ENCODE measurements around the gene PPP2R3C. TPM values are rescaled to one million over a fixed set of nuclear protein-coding genes. Genes with fewer than 3 reads are reported as not detected.

The PPP2R3C gene
- total and polyA plus RNA-seq, 2 of the 13 experiments (the other 11 are each of a cell fraction or from before 2014, with no cell fraction given) = 63.4 to 102 TPM

DNA sequence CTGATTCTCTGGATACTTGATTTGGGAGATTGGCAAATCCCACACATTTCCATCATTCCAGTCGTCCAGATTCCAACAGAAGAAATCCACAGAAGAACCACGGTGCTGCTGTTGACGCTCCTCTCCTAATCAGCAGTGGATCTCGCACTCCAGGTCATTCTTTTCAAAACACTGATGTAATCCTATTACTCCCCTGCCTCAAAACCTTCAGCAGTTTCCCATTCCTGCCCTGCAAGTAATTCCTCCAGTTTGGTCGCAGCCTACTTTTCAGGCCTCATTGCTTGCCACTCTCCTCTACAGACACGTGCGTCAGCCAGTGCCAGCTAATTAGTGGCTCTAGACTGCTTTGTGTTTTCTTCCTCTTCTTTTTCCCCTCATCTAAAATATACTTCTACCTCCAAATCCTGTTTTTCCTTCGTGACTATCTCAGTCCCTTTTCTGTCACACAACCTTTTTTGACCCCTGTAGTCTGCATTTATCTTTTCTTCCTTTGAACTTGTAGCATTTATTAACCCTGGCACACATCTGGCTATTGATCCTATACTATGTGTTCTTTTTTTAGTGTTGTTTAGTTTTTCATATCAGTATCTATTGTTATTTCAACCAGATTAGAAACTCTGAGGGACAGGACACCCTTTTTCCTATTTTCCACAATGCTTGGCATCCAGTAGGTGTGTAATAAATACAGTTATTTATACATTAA, 37.3 kb upstream of the PPP2R3C start (continued):
- TF ChIP-seq GATA4 (IDR thresholded peaks at IDR 0.05; ENCODE audit: borderline replicate concordance, low read depth) = peak; percentile 44; the same call in 1 of the 2 replicates
- peak; percentile 57; the same call in 1 of the 2 replicates for TF ChIP-seq MEF2D (CRISPR knock-in tag; IDR thresholded peaks at IDR 0.05)
- peak; percentile 66; the same call in 1 of the 2 replicates for TF ChIP-seq ZNF331 (CRISPR knock-in tag; IDR thresholded peaks at IDR 0.05)
- peak; percentile 90 for TF ChIP-seq NR2F6 (IDR thresholded peaks at IDR 0.05)
- TF ChIP-seq NR2F6 (CRISPR knock-in tag; IDR thresholded peaks at IDR 0.05) = peak; percentile 84
- TF ChIP-seq, protein P1, sequence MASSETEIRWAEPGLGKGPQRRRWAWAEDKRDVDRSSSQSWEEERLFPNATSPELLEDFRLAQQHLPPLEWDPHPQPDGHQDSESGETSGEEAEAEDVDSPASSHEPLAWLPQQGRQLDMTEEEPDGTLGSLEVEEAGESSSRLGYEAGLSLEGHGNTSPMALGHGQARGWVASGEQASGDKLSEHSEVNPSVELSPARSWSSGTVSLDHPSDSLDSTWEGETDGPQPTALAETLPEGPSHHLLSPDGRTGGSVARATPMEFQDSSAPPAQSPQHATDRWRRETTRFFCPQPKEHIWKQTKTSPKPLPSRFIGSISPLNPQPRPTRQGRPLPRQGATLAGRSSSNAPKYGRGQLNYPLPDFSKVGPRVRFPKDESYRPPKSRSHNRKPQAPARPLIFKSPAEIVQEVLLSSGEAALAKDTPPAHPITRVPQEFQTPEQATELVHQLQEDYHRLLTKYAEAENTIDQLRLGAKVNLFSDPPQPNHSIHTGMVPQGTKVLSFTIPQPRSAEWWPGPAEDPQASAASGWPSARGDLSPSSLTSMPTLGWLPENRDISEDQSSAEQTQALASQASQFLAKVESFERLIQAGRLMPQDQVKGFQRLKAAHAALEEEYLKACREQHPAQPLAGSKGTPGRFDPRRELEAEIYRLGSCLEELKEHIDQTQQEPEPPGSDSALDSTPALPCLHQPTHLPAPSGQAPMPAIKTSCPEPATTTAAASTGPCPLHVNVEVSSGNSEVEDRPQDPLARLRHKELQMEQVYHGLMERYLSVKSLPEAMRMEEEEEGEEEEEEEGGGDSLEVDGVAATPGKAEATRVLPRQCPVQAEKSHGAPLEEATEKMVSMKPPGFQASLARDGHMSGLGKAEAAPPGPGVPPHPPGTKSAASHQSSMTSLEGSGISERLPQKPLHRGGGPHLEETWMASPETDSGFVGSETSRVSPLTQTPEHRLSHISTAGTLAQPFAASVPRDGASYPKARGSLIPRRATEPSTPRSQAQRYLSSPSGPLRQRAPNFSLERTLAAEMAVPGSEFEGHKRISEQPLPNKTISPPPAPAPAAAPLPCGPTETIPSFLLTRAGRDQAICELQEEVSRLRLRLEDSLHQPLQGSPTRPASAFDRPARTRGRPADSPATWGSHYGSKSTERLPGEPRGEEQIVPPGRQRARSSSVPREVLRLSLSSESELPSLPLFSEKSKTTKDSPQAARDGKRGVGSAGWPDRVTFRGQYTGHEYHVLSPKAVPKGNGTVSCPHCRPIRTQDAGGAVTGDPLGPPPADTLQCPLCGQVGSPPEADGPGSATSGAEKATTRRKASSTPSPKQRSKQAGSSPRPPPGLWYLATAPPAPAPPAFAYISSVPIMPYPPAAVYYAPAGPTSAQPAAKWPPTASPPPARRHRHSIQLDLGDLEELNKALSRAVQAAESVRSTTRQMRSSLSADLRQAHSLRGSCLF (CRISPR knock-in tag; IDR thresholded peaks at IDR 0.05; ENCODE audit: borderline replicate concordance) = peak; percentile 48; the same call in 1 of the 2 replicates
- TF ChIP-seq TEAD3 (CRISPR knock-in tag; optimal IDR thresholded peaks at IDR 0.05; ENCODE audit: borderline replicate concordance) = peak; percentile 67
- peak; percentile 52; the same call in 1 of the 2 replicates for TF ChIP-seq ZNF589 (CRISPR knock-in tag; conservative IDR thresholded peaks at IDR 0.05)
- TF ChIP-seq PAF1 (CRISPR knock-in tag; IDR thresholded peaks at IDR 0.05) = no peak
- peak; percentile 92 for TF ChIP-seq NR2F2 (IDR thresholded peaks at IDR 0.05; ENCODE audit: borderline replicate concordance, low read depth)
- TF ChIP-seq NFIB (CRISPR knock-in tag; IDR thresholded peaks at IDR 0.05; ENCODE audit: borderline replicate concordance) = no peak
- no peak for TF ChIP-seq ATF6 (CRISPR knock-in tag; conservative IDR thresholded peaks at IDR 0.05)
- TF ChIP-seq, protein P2, sequence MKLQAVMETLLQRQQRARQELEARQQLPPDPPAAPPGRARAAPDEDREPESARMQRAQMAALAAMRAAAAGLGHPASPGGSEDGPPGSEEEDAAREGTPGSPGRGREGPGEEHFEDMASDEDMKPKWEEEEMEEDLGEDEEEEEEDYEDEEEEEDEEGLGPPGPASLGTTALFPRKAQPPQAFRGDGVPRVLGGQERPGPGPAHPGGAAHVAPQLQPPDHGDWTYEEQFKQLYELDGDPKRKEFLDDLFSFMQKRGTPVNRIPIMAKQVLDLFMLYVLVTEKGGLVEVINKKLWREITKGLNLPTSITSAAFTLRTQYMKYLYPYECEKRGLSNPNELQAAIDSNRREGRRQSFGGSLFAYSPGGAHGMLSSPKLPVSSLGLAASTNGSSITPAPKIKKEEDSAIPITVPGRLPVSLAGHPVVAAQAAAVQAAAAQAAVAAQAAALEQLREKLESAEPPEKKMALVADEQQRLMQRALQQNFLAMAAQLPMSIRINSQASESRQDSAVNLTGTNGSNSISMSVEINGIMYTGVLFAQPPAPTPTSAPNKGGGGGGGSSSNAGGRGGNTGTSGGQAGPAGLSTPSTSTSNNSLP (IDR thresholded peaks at IDR 0.05; ENCODE audit: low read depth, low read length) = peak; percentile 51; the same call in 1 of the 2 replicates
- TF ChIP-seq, protein P3, sequence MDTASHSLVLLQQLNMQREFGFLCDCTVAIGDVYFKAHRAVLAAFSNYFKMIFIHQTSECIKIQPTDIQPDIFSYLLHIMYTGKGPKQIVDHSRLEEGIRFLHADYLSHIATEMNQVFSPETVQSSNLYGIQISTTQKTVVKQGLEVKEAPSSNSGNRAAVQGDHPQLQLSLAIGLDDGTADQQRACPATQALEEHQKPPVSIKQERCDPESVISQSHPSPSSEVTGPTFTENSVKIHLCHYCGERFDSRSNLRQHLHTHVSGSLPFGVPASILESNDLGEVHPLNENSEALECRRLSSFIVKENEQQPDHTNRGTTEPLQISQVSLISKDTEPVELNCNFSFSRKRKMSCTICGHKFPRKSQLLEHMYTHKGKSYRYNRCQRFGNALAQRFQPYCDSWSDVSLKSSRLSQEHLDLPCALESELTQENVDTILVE (CRISPR knock-in tag; IDR thresholded peaks at IDR 0.05) = 0 out of 2 replicates have a peak, but pooled peaks have one; percentile 5
- peak in 1 of 2 experiments; percentile 79; a peak in 2 of 4 replicates for TF ChIP-seq NR2F1 (CRISPR knock-in tag; IDR thresholded peaks at IDR 0.05)
- TF ChIP-seq NCOA2 (CRISPR knock-in tag; IDR thresholded peaks at IDR 0.05) = peak; percentile 59
- no peak for TF ChIP-seq HNF1B (CRISPR knock-in tag; IDR thresholded peaks at IDR 0.05)
- TF ChIP-seq CCAR2 (optimal IDR thresholded peaks at IDR 0.05; ENCODE audit: low read depth, low read length) = peak; percentile 27
